ENCODE data around the gene GRAP. TPM values are rescaled to one million over a fixed set of nuclear protein-coding genes. Genes with fewer than 3 reads are reported as not detected.
"Not testable (repeated sequence)": the region's sequence is repeated elsewhere in the genome, so short reads cannot be mapped to it uniquely, and the experiment has no call there.

GRAP gene
- total RNA-seq, 1 donor from 2014 or later, result not detected

DNA sequence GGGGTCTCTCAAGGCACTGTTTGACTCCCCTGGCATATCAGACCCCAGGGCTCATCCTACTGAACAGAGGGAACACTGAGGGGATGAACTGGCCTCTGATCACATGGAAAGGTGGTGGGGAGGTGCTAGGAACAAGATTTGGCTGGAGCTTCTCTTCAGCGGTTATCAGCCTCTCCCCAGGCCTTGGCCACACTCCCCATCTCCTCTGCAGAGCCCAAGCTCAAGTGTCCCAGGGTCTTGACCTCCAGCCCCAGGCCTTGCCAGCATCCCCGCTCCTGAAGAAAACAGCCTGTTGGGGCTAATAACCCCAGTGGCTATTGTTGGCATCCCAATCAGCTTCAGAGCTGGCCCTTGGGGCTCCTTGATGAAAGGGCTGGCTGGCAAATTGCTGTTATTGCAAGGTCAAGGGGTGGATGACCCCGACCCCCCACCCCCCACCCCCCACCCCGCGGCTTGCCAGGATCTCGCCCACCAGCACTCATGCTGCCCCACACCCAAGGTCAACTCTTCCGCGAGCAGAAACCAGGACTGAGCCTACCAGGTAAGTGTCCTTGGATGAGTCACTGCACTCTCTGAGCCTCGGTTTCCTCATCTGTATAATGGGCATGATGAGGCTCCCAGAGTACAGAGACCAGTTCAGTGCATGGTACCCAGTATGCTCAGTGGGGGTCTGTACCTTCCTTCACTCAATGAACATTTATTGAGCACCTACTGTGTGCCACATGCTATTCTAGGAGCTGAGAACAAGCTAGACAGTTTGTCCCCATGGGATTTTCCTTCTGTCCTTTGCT is 23.4 kb downstream of the GRAP start:
- no peak overlapping the region for H3K27ac Mint-ChIP-seq
- DNase-seq (ENCODE audit: low spot score, unreplicated experiment), result no peak
- no peak overlapping the region for H3K4me3 Mint-ChIP-seq (ENCODE audit: low read depth)
- peaks cover 9% of the 10 kb centered on the region for H3K27me3 Mint-ChIP-seq
- no peaks in the 10 kb centered on the region for H3K4me1 Mint-ChIP-seq (ENCODE audit: low read depth)
- TF ChIP-seq, protein P1, sequence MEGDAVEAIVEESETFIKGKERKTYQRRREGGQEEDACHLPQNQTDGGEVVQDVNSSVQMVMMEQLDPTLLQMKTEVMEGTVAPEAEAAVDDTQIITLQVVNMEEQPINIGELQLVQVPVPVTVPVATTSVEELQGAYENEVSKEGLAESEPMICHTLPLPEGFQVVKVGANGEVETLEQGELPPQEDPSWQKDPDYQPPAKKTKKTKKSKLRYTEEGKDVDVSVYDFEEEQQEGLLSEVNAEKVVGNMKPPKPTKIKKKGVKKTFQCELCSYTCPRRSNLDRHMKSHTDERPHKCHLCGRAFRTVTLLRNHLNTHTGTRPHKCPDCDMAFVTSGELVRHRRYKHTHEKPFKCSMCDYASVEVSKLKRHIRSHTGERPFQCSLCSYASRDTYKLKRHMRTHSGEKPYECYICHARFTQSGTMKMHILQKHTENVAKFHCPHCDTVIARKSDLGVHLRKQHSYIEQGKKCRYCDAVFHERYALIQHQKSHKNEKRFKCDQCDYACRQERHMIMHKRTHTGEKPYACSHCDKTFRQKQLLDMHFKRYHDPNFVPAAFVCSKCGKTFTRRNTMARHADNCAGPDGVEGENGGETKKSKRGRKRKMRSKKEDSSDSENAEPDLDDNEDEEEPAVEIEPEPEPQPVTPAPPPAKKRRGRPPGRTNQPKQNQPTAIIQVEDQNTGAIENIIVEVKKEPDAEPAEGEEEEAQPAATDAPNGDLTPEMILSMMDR (IDR thresholded peaks at IDR 0.05; ENCODE audit: unreplicated experiment), result no peak
- H3K36me3 Mint-ChIP-seq (ENCODE audit: insufficient read depth), result no peaks in the 10 kb centered on the region
- H3K9me3 Mint-ChIP-seq (ENCODE audit: low read depth), result no peaks in the 10 kb centered on the region

DNA sequence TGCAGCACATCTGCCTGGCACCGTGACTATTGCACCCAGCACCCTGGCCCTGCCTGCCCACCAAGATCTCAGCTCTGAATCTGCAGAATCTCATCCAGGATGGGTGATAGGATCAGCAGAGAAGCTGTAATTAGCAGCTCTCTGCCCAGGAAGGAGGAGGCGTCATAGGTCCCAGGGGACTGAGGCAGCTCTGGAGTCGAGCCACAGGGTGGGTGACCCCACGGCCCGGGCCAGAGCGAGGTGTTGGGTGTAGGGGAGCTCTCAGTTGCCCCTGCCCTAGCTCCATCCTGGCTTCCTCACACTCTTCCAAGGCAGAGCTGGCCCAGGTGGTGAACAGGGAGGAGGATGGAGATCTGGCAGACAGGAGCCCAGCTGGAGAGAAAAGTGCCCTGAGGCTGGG is 24.0 kb downstream of the GRAP start:
- H3K27ac Mint-ChIP-seq, result no peak overlapping the region
- TF ChIP-seq, protein P1 (IDR thresholded peaks at IDR 0.05; ENCODE audit: unreplicated experiment), result no peak
- no peak overlapping the region for H3K4me3 Mint-ChIP-seq (ENCODE audit: low read depth)
- H3K4me1 Mint-ChIP-seq (ENCODE audit: low read depth), result no peaks in the 10 kb centered on the region
- no peaks in the 10 kb centered on the region for H3K9me3 Mint-ChIP-seq (ENCODE audit: low read depth)
- H3K36me3 Mint-ChIP-seq (ENCODE audit: insufficient read depth), result no peaks in the 10 kb centered on the region
- DNase-seq (ENCODE audit: low spot score, unreplicated experiment), result no peak
- peaks cover 9% of the 10 kb centered on the region for H3K27me3 Mint-ChIP-seq

DNA sequence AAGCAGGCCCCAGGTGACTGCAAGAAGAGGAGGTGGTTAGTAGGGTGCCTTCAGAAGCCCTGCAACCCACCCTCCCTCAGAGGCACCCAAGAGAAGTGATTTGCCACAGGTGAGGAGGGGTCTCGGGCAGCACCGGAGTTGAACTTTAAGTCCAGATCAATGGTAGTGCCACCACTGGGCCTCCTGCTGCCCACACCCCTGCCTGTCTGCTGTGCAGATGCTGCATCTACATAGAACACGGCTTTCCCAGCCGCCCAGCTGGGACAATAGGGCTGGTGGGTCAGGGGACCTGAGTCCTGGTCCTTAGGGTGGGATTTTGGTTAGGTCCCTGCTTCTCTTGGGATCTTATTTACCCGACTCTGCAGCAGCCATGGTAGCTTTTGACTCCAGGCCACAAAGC is 24.6 kb downstream of the GRAP start:
- TF ChIP-seq, protein P1 (IDR thresholded peaks at IDR 0.05; ENCODE audit: unreplicated experiment), result no peak

DNA sequence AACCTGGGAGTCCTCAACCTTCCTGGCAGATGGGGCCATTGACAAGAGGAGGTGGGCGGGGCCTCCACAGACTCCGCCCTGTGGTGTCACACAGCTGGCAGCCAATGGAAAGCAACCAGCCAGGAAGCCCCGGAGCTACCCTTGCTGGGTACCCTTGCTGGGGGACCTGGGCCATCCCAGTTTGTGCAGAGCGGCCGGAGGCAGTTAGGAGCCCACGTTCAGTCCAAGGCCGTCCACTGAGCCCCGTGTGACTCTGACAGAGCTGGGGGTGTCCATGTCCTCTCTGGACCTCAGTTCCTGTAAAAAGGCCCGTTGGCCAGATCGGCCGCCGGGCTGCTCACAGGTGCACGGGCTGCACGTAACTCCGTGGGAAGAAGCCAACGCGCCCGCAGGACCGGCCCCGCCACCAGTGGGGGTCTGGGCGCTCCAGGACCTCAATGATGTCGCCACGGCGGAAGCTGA is 25.1 kb downstream of the GRAP start:
- TF ChIP-seq, protein P1 (IDR thresholded peaks at IDR 0.05; ENCODE audit: unreplicated experiment), result no peak
- peaks cover 9% of the 10 kb centered on the region for H3K27me3 Mint-ChIP-seq
- no peak overlapping the region for H3K4me3 Mint-ChIP-seq (ENCODE audit: low read depth)
- DNase-seq (ENCODE audit: low spot score, unreplicated experiment), result no peak
- H3K27ac Mint-ChIP-seq, result no peak overlapping the region
- H3K36me3 Mint-ChIP-seq (ENCODE audit: insufficient read depth), result no peaks in the 10 kb centered on the region
- H3K9me3 Mint-ChIP-seq (ENCODE audit: low read depth), result no peaks in the 10 kb centered on the region
- no peaks in the 10 kb centered on the region for H3K4me1 Mint-ChIP-seq (ENCODE audit: low read depth)

More for the DNA sequence above, 24.6 kb downstream of the GRAP start:
- no peak overlapping the region for H3K4me3 Mint-ChIP-seq (ENCODE audit: low read depth)
- H3K36me3 Mint-ChIP-seq (ENCODE audit: insufficient read depth), result no peaks in the 10 kb centered on the region
- no peak for DNase-seq (ENCODE audit: low spot score, unreplicated experiment)
- H3K9me3 Mint-ChIP-seq (ENCODE audit: low read depth), result no peaks in the 10 kb centered on the region
- peaks cover 9% of the 10 kb centered on the region for H3K27me3 Mint-ChIP-seq
- H3K4me1 Mint-ChIP-seq (ENCODE audit: low read depth), result no peaks in the 10 kb centered on the region
- H3K27ac Mint-ChIP-seq, result no peak overlapping the region

DNA sequence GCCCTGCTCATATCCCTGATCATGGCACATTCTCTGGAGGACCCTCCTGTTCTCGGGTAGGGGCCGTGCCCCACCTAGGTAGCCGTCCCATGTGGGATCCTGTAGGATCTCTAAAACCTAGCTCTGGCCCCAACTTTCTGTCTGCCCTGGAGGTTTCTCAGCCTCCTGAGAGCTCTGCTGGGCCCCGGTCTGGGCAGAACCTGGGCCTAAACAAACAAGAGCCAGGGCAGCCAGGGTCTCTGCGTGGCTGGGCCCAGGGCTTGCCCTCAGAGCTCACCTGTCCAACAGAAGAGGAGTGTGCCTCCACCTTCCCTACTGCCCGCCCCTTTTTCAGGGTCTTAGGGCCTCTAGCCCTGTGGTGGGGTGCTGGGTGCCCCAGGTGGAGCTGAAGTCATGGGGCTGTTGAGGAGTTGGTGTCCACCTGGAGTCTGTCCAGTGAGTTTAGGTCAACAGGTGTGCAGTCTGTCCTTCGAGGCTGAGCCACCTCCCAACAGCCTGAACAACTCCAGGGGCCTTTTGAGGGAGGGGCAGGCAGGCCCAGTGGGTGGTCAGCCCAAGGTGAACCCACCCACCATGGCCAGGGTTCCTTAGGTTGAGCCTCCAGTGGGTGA is 25.6 kb downstream of the GRAP start:
- not testable (repeated sequence) for H3K27me3 Mint-ChIP-seq; H3K4me3 Mint-ChIP-seq (ENCODE audit: low read depth); H3K36me3 Mint-ChIP-seq (ENCODE audit: insufficient read depth); DNase-seq (ENCODE audit: low spot score, unreplicated experiment); H3K27ac Mint-ChIP-seq; H3K9me3 Mint-ChIP-seq (ENCODE audit: low read depth); H3K4me1 Mint-ChIP-seq (ENCODE audit: low read depth)
